ENCODE measurements around the gene GGCX.

Gene GGCX

DNA sequence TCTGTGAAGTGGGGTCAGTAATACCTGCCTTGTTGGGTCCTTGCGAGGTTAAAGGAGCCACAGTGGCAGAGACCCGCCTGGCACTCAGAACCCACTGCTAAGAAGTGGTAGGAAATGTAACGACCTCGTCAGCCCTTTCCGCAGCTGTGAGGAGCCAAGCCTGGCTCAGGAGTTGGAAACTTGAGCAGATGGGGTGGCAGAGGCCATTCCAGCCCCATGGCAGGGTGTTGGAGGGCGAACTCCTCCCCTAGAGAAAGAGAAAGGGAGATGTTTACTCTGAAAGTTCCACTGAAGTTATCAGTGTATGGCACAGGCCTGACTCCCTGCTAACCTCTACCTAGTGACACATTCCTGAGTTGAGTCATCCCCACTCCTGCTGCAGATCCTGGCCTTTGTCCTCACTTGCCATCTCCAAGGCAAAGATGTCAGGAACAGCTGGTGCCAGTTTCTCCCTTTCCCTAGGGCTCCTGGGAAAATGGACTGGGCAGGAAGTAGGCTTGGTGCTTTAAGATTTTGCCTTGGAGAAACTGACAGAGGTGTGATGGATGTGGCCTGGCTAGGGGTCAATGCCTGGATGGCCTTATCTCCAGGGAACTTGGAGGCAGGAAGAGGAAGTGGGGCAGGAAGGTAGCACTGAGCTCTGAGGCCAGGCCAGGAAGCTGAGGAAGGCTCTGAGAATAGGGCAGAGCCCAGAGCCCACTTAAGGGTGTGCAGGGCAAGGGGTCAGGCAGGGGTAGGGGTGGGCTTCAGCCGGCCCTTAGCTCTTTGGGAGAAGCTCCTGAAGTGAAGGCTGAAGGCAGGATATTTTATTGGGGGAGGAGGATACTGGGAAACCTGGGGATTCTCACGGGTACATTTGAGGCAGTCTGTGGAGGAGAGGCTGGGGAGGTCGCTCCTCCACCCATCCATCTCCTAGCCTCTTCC, 23.8 kb upstream of the GGCX start:
- DNase-seq (ENCODE audit: extremely low read depth, low read depth), result no peak
- TF ChIP-seq, protein P1, sequence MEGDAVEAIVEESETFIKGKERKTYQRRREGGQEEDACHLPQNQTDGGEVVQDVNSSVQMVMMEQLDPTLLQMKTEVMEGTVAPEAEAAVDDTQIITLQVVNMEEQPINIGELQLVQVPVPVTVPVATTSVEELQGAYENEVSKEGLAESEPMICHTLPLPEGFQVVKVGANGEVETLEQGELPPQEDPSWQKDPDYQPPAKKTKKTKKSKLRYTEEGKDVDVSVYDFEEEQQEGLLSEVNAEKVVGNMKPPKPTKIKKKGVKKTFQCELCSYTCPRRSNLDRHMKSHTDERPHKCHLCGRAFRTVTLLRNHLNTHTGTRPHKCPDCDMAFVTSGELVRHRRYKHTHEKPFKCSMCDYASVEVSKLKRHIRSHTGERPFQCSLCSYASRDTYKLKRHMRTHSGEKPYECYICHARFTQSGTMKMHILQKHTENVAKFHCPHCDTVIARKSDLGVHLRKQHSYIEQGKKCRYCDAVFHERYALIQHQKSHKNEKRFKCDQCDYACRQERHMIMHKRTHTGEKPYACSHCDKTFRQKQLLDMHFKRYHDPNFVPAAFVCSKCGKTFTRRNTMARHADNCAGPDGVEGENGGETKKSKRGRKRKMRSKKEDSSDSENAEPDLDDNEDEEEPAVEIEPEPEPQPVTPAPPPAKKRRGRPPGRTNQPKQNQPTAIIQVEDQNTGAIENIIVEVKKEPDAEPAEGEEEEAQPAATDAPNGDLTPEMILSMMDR (IDR thresholded peaks at IDR 0.05; ENCODE audit: low read depth, low read length), result no peak

DNA sequence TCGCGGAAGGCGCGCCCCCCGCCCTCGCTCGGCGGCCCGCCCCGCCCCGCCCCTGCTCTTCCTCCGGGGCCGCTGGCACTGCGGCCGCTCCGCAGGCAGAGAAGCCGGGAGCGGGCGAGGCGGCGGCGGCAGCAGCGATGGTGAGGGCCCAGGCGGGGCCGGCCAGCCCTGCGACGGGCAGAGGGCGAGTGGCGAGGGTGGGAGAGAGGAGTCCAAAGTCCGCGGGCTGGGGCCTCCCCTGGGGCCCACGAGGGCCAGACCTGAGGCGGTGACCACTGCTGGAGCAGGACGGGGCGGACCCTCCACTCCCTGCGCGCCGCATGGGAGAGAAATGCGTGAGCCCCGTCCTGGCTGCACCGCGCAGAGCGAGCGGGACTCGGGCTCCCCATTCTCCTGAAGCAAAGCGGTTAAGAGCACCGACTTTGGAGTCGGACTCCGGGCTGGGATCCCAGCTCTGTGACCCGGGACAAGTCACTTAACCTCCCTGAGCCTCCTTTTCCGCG, 23.1 kb upstream of the GGCX start, which contains the start of gene VAMP5:
VAMP5 (plus strand) TSS at position 78 of the 503 bp plus-strand sequence; CDS start at position 138, 60 bp downstream.
- no peak for DNase-seq (ENCODE audit: extremely low read depth, low read depth)
- TF ChIP-seq, protein P1 (IDR thresholded peaks at IDR 0.05; ENCODE audit: low read depth, low read length), result no peak

DNA sequence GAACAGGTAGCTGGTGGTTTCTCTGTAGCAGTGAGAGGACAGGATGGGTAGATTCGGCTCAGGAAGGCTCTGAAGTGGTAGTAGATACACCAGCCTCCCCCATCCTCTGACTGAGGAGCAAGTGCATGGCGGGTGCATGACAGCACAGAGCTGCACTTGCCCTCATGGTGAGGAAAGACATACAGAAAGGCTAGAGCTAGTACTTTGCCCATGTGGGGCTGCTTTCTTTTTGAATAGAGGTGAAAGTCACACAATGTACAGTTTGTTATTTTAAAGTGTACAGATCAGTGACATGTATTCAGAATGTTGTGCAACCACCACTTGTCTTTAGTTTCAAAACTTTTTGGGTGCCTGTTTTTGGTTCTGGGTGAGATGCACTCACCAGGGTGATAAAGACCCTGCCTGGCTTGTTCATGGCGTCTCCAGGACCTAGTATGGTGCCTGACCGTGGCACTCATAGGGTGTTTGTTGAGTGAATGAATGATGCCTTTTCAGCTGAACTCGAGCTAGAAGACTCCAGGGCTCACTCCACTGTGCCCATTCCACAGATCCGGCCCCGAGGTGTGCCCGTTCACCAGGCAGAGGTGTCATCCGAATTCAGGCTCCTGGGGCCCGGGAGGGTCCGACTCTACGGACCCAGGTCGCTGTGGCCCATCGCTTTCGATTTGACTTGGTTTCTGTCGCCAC, 22.5 kb upstream of the GGCX start:
- DNase-seq (ENCODE audit: extremely low read depth, low read depth), result no peak
- TF ChIP-seq, protein P1 (IDR thresholded peaks at IDR 0.05; ENCODE audit: low read depth, low read length), result no peak

DNA sequence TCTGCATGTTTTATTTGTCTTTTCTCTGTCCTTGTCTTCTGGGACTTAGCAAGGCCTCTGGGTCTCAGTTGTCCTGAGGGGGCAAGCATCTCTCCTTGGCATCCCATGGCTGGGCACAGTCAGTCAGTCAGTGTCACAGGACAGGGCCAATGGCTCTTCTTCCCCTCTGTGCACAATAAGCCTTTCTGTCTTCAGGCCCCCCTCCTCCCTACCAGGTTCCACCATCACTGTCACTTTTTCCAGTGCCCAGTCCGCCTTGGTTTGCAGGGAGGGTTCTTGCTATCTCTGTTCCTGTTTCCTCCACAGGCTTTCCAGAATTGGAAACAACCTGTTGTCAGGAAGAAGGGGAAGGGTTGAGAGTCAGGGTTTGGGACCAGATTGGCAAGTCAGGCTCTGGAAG, 21.2 kb upstream of the GGCX start:
- TF ChIP-seq, protein P1 (IDR thresholded peaks at IDR 0.05; ENCODE audit: low read depth, low read length), result no peak
- no peak for DNase-seq (ENCODE audit: extremely low read depth, low read depth)

DNA sequence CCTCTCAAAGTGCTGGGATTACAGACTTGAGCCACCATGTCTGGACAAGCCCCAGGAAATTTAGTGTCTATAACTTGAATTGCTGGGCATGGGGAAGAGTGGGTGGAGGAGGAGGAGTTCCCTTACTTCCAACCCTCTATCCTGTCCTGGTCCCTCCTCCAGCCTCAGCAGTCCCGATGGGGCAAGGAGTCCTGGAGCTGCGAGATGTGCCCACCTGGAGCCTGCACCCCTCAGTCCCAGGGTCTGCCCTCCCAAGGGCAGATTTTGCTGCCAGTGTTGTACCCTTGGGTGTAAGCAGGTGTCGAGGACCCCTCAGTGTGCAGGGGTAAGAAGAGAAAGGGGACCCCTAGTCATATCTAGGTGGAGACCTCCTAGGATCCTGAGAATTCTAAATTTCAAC, 18.9 kb upstream of the GGCX start:
- DNase-seq (ENCODE audit: extremely low read depth, low read depth), result no peak
- TF ChIP-seq, protein P1 (IDR thresholded peaks at IDR 0.05; ENCODE audit: low read depth, low read length), result no peak

DNA sequence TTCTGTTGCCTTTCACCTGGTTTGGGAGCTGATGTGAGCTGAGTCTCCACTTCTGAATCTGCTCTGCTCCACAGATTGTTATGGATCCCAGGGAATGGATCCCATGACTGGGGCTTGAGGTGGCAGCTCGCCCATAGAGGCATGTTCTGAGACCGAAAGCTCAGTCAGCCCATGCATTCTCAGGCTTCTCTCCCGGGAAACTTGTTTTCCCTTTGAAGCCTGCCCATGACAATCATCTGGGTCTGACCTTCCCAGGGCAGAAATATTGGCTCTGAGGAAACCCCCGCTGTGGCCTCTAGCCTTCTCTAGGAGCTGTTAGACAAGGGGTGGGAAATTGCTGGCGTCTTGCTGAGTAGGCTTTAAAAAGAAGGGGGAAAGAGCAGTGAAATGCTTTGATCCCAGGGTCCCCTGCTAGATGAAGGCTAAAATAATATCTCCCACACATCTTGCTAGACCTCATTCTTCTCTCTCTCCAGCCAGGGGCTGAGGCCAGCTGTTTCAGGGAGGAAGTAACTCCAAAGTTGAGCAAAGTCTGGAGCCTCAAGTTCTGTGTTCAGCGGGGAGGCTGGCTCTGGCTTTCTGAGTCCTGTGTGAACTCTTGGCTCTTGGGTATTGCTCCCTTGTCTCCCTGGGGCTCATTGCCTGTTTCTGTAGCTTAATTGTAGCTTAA, 18.1 kb upstream of the GGCX start:
- no peak for DNase-seq (ENCODE audit: extremely low read depth, low read depth)
- TF ChIP-seq, protein P1 (IDR thresholded peaks at IDR 0.05; ENCODE audit: low read depth, low read length), result no peak
